ENCODE measurements around the gene ATP8A2. TPM values are rescaled to one million over a fixed set of nuclear protein-coding genes. Genes with fewer than 3 reads are reported as not detected.

The ATP8A2 gene
- total and polyA plus RNA-seq, 2 of the 8 experiments (the other 6 are each of a cell fraction or from before 2014, with no cell fraction given): 2.4 to 8.3 TPM

DNA sequence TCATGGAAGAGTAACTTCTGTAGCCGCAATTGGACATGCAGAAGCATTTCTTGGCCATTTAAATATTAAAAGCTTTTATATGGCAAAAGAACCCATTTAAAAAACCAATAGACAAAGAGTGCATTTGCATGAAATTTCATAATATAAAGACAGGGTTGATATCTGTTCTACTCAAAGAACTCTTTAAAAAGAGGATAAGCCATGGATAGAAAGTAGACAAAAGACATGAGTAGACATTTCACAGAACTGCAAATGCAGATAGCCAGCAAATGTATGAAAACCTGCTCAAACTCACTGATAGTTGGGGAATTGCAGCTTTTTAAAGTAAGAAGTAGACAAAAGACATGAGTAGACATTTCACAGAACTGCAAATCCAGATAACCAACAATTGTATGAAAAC, 462.0 kb downstream of the ATP8A2 start:
- Histone ChIP-seq H2BK20ac (ENCODE audit: low read length) (no peak overlapping the region), H3K36me3 (ENCODE audit: control insufficient read depth in 2 of 4, insufficient read depth in 4 of 4, low read length in 3 of 4) (no peaks in the 10 kb centered on the region), H3K4ac (replicated peaks; ENCODE audit: insufficient read length, low read depth, low read length) (no peak overlapping the region), H3K27me3 (replicated peaks in 1 of 4; ENCODE audit: control insufficient read depth in 3 of 4, extremely low read depth in 1 of 4, insufficient read depth in 3 of 4, low read length in 3 of 4) (no peaks in the 10 kb centered on the region), H3K9ac (replicated peaks in 1 of 4; ENCODE audit: extremely low read depth in 1 of 4, low read depth in 3 of 4, low read length in 3 of 4) (no peak overlapping the region), H4K91ac (replicated peaks; ENCODE audit: insufficient read length, low read length) (no peak overlapping the region), H3K23me2 (ENCODE audit: low read depth, low read length) (no peaks in the 10 kb centered on the region), H3K79me1 (ENCODE audit: low read depth, low read length) (no peaks in the 10 kb centered on the region), H4K5ac (ENCODE audit: insufficient read length, low read depth, low read length) (no peak overlapping the region), H3K27ac (ENCODE audit: low read depth, low read length) (no peak overlapping the region), H3K9me3 (ENCODE audit: insufficient read depth in 2 of 2, low read depth in 1 of 2, low read length in 1 of 2) (no peaks in the 10 kb centered on the region), H3K4me3 (ENCODE audit: extremely low read depth in 1 of 4, insufficient read depth in 2 of 4, low read depth in 3 of 4, low read length in 4 of 4) (no peak overlapping the region), H4K20me1 (replicated peaks in 1 of 2; ENCODE audit: control insufficient read depth in 1 of 2, insufficient read depth in 2 of 2, low read length in 2 of 2) (no peaks in the 10 kb centered on the region), H2BK120ac (replicated peaks; ENCODE audit: low read depth, low read length) (no peak overlapping the region), H3K4me1 (replicated peaks in 1 of 4; ENCODE audit: control insufficient read depth in 3 of 4, insufficient read depth in 4 of 4, low read length in 3 of 4) (no peaks in the 10 kb centered on the region), H3K18ac (ENCODE audit: extremely low read depth, low read length) (no peak overlapping the region), H3K56ac (replicated peaks; ENCODE audit: insufficient read length, low read depth, low read length) (no peak overlapping the region), H2BK12ac (ENCODE audit: low read depth, low read length) (no peak overlapping the region), H3K23ac (ENCODE audit: insufficient read length) (no peak overlapping the region), H3K79me2 (ENCODE audit: control insufficient read depth in 1 of 2, insufficient read depth in 2 of 2, low read length in 2 of 2) (no peaks in the 10 kb centered on the region), H2BK5ac (ENCODE audit: low read depth, low read length) (no peak overlapping the region), H3K4me2 (ENCODE audit: insufficient read depth in 1 of 2, low read depth in 2 of 2, low read length in 2 of 2) (no peak overlapping the region), H4K8ac (ENCODE audit: extremely low read depth, insufficient read depth, low read length) (no peak overlapping the region), H2AK5ac (ENCODE audit: low read depth, low read length) (no peak overlapping the region), H3K14ac (ENCODE audit: insufficient read length) (no peak overlapping the region), H2BK15ac (ENCODE audit: low read length) (no peak overlapping the region), H2AFZ (ENCODE audit: low read length) (no peak overlapping the region)
- POLR2A ChIA-PET (ENCODE audit: partially characterized antibody): no interaction called here
- CTCF ChIA-PET (ENCODE audit: partially characterized antibody): interaction anchor here (0.7 to 1.8 kb wide), 2 partner anchors 20 to 203 kb away, joined by 3 to 9 read pairs; no protein-coding TSS in a partner anchor
- TF ChIP-seq, protein P1, sequence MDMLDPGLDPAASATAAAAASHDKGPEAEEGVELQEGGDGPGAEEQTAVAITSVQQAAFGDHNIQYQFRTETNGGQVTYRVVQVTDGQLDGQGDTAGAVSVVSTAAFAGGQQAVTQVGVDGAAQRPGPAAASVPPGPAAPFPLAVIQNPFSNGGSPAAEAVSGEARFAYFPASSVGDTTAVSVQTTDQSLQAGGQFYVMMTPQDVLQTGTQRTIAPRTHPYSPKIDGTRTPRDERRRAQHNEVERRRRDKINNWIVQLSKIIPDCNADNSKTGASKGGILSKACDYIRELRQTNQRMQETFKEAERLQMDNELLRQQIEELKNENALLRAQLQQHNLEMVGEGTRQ (IDR thresholded peaks at IDR 0.05; ENCODE audit: low read length): no peak
- no peak for TF ChIP-seq SIX5 (IDR thresholded peaks at IDR 0.05; ENCODE audit: low read depth, low read length)
- no peak for TF ChIP-seq GABPA (IDR thresholded peaks at IDR 0.05; ENCODE audit: borderline replicate concordance, insufficient read depth, low read length)
- TF ChIP-seq EP300 (IDR thresholded peaks at IDR 0.05; ENCODE audit: borderline replicate concordance in 1 of 2, low read depth in 2 of 2, low read length in 2 of 2): no peak
- no peak for FAIRE-seq
- no peak for DNase-seq (ENCODE audit: low read depth in 1 of 2, low spot score in 2 of 2)
- 92% methylated on average over 1 of the region's 1 CpG; no CpG with 5 or more reads in 1 of the 2 experiments for WGBS, 2 experiments (ENCODE audit: extremely low coverage in 1 of 2, insufficient coverage in 1 of 2, insufficient read length in 1 of 2, insufficient replicate concordance in 2 of 2, low coverage in 1 of 2, low lambda C conversion rate in 2 of 2, missing lambda C conversion rate in 1 of 2)

All from H1 (cell line).